SK-N-SH treated with all-trans-retinoic acid at 6 μM for 48 hours (cell line): ENCODE results near the gene PDZD2.

Source experiments
- ATAC-seq: fragments of 200-7000 bp; cut with Tn5 transposase; 3 replicates; pipeline ENCODE4 v1.9.1; 2020; ENCODE audit warnings: mild to moderate bottlenecking, moderate library complexity
- ARNTL ChIP-seq: fragments of 450-650 bp; formaldehyde crosslinking; IDR thresholded peaks from 2 replicates; pipeline ENCODE4 v1.5.0; 2020; ENCODE audit warnings: low read depth, mild to moderate bottlenecking, moderate library complexity, borderline replicate concordance
- BACH2 ChIP-seq: fragments of 250-450 bp; sonication (Bioruptor Pico); IDR thresholded peaks from 2 replicates; pipeline ENCODE4 v1.9.0; 2021; ENCODE audit warnings: mild to moderate bottlenecking, borderline replicate concordance
- CREB5 ChIP-seq: fragments of 250-450 bp; sonication (Bioruptor Pico); IDR thresholded peaks from 2 replicates; pipeline ENCODE4 v1.5.1; 2020; ENCODE audit warnings: low read depth, mild to moderate bottlenecking, moderate library complexity
- CSDC2 ChIP-seq: fragments of 250-450 bp; sonication (Bioruptor Pico); IDR thresholded peaks from 2 replicates; pipeline ENCODE4 v1.5.0; 2020; ENCODE audit warnings: mild to moderate bottlenecking, moderate library complexity
- CSRNP3 ChIP-seq: fragments of 250-450 bp; sonication (Bioruptor Pico); IDR thresholded peaks from 2 replicates; pipeline ENCODE4 v1.5.1; 2021; ENCODE audit warnings: mild to moderate bottlenecking, moderate library complexity
- ESRRG ChIP-seq: fragments of 250-450 bp; sonication (Bioruptor Pico); IDR thresholded peaks from 2 replicates; pipeline ENCODE4 v1.6.1; 2021; ENCODE audit warnings: mild to moderate bottlenecking
- GLIS3 ChIP-seq: fragments of 250-450 bp; sonication (Bioruptor Pico); IDR thresholded peaks from 2 replicates; pipeline ENCODE4 v1.5.0; 2020; ENCODE audit warnings: mild to moderate bottlenecking, moderate library complexity
- ISL1 ChIP-seq: fragments of 250-450 bp; sonication (Bioruptor Pico); IDR thresholded peaks from 2 replicates; pipeline ENCODE4 v2.1.2; 2022; ENCODE audit warnings: mild to moderate bottlenecking, moderate library complexity
- OSR1 ChIP-seq: fragments of 250-450 bp; sonication (Bioruptor Pico); IDR thresholded peaks from 2 replicates; pipeline ENCODE4 v1.8.0; 2022; ENCODE audit warnings: moderate library complexity, mild to moderate bottlenecking, inconsistent platforms
- PATZ1 ChIP-seq: fragments of 250-450 bp; sonication (Bioruptor Pico); IDR thresholded peaks from 2 replicates; pipeline ENCODE4 v1.8.0; 2020; ENCODE audit warnings: mild to moderate bottlenecking, moderate library complexity, borderline replicate concordance
- POU6F1 ChIP-seq: fragments of 250-450 bp; sonication (Bioruptor Pico); IDR thresholded peaks from 2 replicates; pipeline ENCODE4 v1.8.0; 2021; ENCODE audit warnings: low read depth, mild to moderate bottlenecking, moderate library complexity, borderline replicate concordance
- PPARA ChIP-seq: fragments of 250-450 bp; sonication (Bioruptor Pico); IDR thresholded peaks from 2 replicates; pipeline ENCODE4 v1.5.0; 2020; ENCODE audit warnings: mild to moderate bottlenecking, borderline replicate concordance
- RARB ChIP-seq: fragments of 250-450 bp; sonication (Bioruptor Pico); IDR thresholded peaks from 2 replicates; pipeline ENCODE4 v1.8.0; 2021; ENCODE audit warnings: mild to moderate bottlenecking, moderate library complexity
- SNAI2 ChIP-seq: fragments of 250-450 bp; sonication (Bioruptor Pico); IDR thresholded peaks from 2 replicates; pipeline ENCODE4 v1.5.0; 2020; ENCODE audit warnings: mild to moderate bottlenecking, moderate library complexity
- TOX ChIP-seq: fragments of 250-450 bp; sonication (Bioruptor Pico); IDR thresholded peaks from 2 replicates; pipeline ENCODE4 v1.8.0; 2021; ENCODE audit warnings: mild to moderate bottlenecking, moderate library complexity, borderline replicate concordance
- TSHZ2 ChIP-seq: fragments of 250-450 bp; sonication (Bioruptor Pico); IDR thresholded peaks from 2 replicates; pipeline ENCODE4 v1.5.0; 2020; ENCODE audit warnings: mild to moderate bottlenecking, moderate library complexity
- ZC3H10 ChIP-seq: fragments of 250-450 bp; sonication (Bioruptor Pico); IDR thresholded peaks from 2 replicates; pipeline ENCODE4 v1.5.1; 2021; ENCODE audit warnings: mild to moderate bottlenecking, moderate library complexity
- ZFP3 ChIP-seq: fragments of 250-450 bp; sonication (Bioruptor Pico); IDR thresholded peaks from 2 replicates; pipeline ENCODE4 v1.5.0; 2020; ENCODE audit warnings: mild to moderate bottlenecking, moderate library complexity
- ZFP30 ChIP-seq: fragments of 450-650 bp; formaldehyde crosslinking; IDR thresholded peaks from 2 replicates; pipeline ENCODE4 v1.5.0; 2022; ENCODE audit warnings: mild to moderate bottlenecking, moderate library complexity
- ZNF565 ChIP-seq: fragments of 450-650 bp; formaldehyde crosslinking; conservative IDR thresholded peaks from 2 replicates; pipeline ENCODE4 v1.5.0; 2020; ENCODE audit warnings: low read depth, mild to moderate bottlenecking, moderate library complexity
- ZNF70 ChIP-seq: fragments of 450-650 bp; formaldehyde crosslinking; IDR thresholded peaks from 2 replicates; pipeline ENCODE4 v1.5.0; 2020; ENCODE audit warnings: mild to moderate bottlenecking, moderate library complexity
- ZNF8 ChIP-seq: fragments of 450-650 bp; formaldehyde crosslinking; IDR thresholded peaks from 2 replicates; pipeline ENCODE4 v1.5.0; 2020; ENCODE audit warnings: mild to moderate bottlenecking, moderate library complexity

Gene PDZD2

GRCh38 chr5:31890046-31890445 lies 251.1 kb downstream of the PDZD2 start:
- ATAC-seq = no peak
- TF ChIP-seq ISL1 (CRISPR knock-in tag) (no peak), POU6F1 (CRISPR knock-in tag) (no peak), SNAI2 (no peak), ARNTL (CRISPR knock-in tag) (no peak), CREB5 (CRISPR knock-in tag) (no peak), RARB (no peak), OSR1 (CRISPR knock-in tag) (no peak), TOX (no peak), ZC3H10 (no peak), BACH2 (no peak), PATZ1 (CRISPR knock-in tag) (no peak), ESRRG (CRISPR knock-in tag) (no peak), GLIS3 (CRISPR knock-in tag) (no peak), CSRNP3 (CRISPR knock-in tag) (no peak), ZNF8 (CRISPR knock-in tag) (no peak), CSDC2 (CRISPR knock-in tag) (no peak), TSHZ2 (CRISPR knock-in tag) (no peak), ZFP3 (CRISPR knock-in tag) (no peak), ZNF70 (no peak), ZNF565 (CRISPR knock-in tag) (no peak)

GRCh38 chr5:31894141-31894540 lies 255.2 kb downstream of the PDZD2 start:
- no peak for ATAC-seq
- TF ChIP-seq PATZ1 (CRISPR knock-in tag) (no peak), PPARA (no peak), BACH2 (no peak), ZFP3 (CRISPR knock-in tag) (no peak), ZNF565 (CRISPR knock-in tag) (no peak), POU6F1 (CRISPR knock-in tag) (no peak), ESRRG (CRISPR knock-in tag) (no peak), CSDC2 (CRISPR knock-in tag) (no peak), ZNF8 (CRISPR knock-in tag) (no peak), CSRNP3 (CRISPR knock-in tag) (no peak), ZNF70 (no peak), TSHZ2 (CRISPR knock-in tag) (no peak), ARNTL (CRISPR knock-in tag) (no peak), ZFP30 (no peak), TOX (no peak), SNAI2 (no peak)
